NCI-H446 treated with DMSO at 0.1 percent for 48 hours (cell line): ENCODE results near the gene SSB.
"Not testable (repeated sequence)": the region's sequence is repeated elsewhere in the genome, so short reads cannot be mapped to it uniquely, and the experiment has no call there.

Source experiments
- DNase-seq: peaks from one replicate; lab custom pipeline; 2025; lab: John Stamatoyannopoulos, UW

SSB gene

GRCh38 chr2:169798718-169799592 lies at the start of gene SSB:
SSB (plus strand) TSS chr2:169798871; CDS start chr2:169800961, 2,090 bp downstream.
- peak; percentile 88 for DNase-seq

- DNase-seq: no peak
Observed at GRCh38 chr2:169752752-169753151, 45.9 kb upstream of the SSB start.

- DNase-seq: no peak
Observed at GRCh38 chr2:169755083-169755870, 43.4 kb upstream of the SSB start.

- no peak for DNase-seq
Observed at GRCh38 chr2:169756342-169756741, 42.3 kb upstream of the SSB start.

GRCh38 chr2:169757356-169757755 lies 41.3 kb upstream of the SSB start:
- DNase-seq: no peak

GRCh38 chr2:169757778-169758177 lies 40.9 kb upstream of the SSB start:
- DNase-seq: no peak

- no peak for DNase-seq
Observed at GRCh38 chr2:169759987-169760386, 38.7 kb upstream of the SSB start.

GRCh38 chr2:169760798-169761197 lies 37.9 kb upstream of the SSB start:
- DNase-seq: not testable (repeated sequence)

GRCh38 chr2:169761251-169761969 lies 37.3 kb upstream of the SSB start:
- DNase-seq: no peak

GRCh38 chr2:169761970-169762292 lies 36.7 kb upstream of the SSB start:
- no peak for DNase-seq

GRCh38 chr2:169765523-169765922 lies 33.1 kb upstream of the SSB start:
- DNase-seq: no peak

- DNase-seq: no peak
Observed at GRCh38 chr2:169767243-169767888, 31.3 kb upstream of the SSB start.

- DNase-seq: no peak
Observed at GRCh38 chr2:169768262-169768995, 30.2 kb upstream of the SSB start.

- DNase-seq: no peak
Observed at GRCh38 chr2:169771021-169771420, 27.6 kb upstream of the SSB start.

GRCh38 chr2:169771612-169772011 lies 27.1 kb upstream of the SSB start:
- DNase-seq: no peak

GRCh38 chr2:169772651-169773050 lies 26.0 kb upstream of the SSB start:
- DNase-seq: no peak

- DNase-seq: no peak
Observed at GRCh38 chr2:169775354-169775753, 23.3 kb upstream of the SSB start.

GRCh38 chr2:169775765-169776164 lies 22.9 kb upstream of the SSB start:
- no peak for DNase-seq

- no peak for DNase-seq
Observed at GRCh38 chr2:169776252-169776761, 22.4 kb upstream of the SSB start.

GRCh38 chr2:169778446-169778845 lies 20.2 kb upstream of the SSB start:
- DNase-seq: no peak
